ENCODE measurements around the gene ZNF385A. TPM values are rescaled to one million over a fixed set of nuclear protein-coding genes. Genes with fewer than 3 reads are reported as not detected.

The ZNF385A gene
- total and polyA plus RNA-seq, 2 donors from 2014 or later = 10.2 to 16.6 TPM

DNA sequence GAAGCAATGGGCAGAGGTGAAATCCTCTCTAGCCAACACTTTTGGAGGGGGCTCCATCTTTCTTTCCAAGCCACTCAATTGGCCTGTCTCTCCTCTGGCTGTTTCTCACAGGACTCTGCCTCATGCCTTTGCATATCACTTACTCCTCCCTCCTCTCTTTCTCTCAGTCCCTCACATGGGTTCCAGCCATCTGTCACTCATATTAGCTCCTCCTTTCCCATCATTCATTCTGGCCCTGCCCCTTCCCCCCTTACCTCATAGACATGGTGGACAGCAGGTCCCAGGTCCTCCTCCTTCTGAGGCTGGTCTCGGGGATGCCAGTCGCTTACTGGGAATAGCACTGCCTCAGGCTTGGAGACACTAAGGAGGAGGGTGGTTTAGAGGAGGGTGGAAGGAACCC lies 16.6 kb upstream of the ZNF385A start:
- Histone ChIP-seq H3K9me3 (ENCODE audit: control insufficient read depth in 2 of 3, insufficient read depth in 1 of 3, low read length in 3 of 3) (no peaks in the 10 kb centered on the region), H3K4me1 (ENCODE audit: control insufficient read depth in 2 of 3, insufficient read depth in 2 of 3, low read depth in 1 of 3, low read length in 3 of 3) (no peaks in the 10 kb centered on the region), H3K9ac (ENCODE audit: low read length in 3 of 3) (no peak overlapping the region), H3K36me3 (ENCODE audit: control insufficient read depth in 2 of 3, insufficient read depth in 3 of 3, low read length in 3 of 3) (peaks cover 0 to 3% (median 2%) of the 10 kb centered on the region in 3 donors), H3K4me3 (ENCODE audit: low read length in 3 of 3) (no peak overlapping the region), H3K27ac (ENCODE audit: low read depth in 2 of 2, low read length in 2 of 2) (no peak overlapping the region), H3K27me3 (ENCODE audit: control insufficient read depth, insufficient read depth, low read length) (no peaks in the 10 kb centered on the region)
- FAIRE-seq (no peak), DNase-seq (no peak)
- intact Hi-C loops (cut with DNase I) = loop anchor here (5.0 kb wide), 1 partner anchor 36 kb away; no protein-coding TSS in a partner anchor
- TF ChIP-seq, protein P1, sequence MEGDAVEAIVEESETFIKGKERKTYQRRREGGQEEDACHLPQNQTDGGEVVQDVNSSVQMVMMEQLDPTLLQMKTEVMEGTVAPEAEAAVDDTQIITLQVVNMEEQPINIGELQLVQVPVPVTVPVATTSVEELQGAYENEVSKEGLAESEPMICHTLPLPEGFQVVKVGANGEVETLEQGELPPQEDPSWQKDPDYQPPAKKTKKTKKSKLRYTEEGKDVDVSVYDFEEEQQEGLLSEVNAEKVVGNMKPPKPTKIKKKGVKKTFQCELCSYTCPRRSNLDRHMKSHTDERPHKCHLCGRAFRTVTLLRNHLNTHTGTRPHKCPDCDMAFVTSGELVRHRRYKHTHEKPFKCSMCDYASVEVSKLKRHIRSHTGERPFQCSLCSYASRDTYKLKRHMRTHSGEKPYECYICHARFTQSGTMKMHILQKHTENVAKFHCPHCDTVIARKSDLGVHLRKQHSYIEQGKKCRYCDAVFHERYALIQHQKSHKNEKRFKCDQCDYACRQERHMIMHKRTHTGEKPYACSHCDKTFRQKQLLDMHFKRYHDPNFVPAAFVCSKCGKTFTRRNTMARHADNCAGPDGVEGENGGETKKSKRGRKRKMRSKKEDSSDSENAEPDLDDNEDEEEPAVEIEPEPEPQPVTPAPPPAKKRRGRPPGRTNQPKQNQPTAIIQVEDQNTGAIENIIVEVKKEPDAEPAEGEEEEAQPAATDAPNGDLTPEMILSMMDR (IDR thresholded peaks at IDR 0.05; ENCODE audit: borderline replicate concordance, extremely low read depth, insufficient read depth) = no peak

DNA sequence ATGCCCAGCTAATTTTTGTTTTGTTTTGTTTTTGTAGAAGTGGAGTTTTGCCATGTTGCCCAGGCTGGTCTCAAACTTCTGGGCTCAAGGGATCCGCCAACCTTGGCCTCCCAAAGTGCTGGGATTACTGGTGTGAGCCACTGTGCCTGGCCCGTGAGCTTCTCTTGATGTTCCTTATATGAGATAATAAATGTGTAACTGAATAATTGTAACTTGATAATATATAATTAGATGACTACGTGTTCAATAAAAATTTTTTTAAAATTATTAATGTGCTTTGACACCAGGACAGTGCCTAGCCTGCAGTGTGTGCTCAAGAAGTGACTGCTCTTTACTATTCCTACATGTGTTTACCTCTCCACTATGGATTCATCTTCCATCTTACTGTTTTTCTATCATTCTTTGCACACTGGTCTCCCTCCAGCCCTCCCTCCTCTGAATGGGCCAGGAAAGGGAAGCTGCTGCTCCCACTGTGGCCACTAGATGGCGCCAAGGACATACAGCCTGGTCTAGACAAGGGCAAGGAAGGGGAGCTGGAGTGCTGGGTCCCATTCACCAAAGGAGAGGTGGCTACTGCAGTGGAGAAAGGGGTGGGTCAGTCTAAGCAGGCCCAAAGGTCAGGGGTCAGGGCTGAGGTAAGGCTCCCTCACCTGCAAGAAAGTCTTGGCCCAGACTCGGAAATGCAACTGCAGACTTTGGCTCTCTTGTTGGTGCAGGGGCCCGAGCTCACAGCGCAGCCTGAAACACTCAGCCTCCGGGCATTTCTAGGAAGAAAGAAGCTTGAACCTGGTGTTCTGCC lies 14.7 kb upstream of the ZNF385A start:
- intact Hi-C loops (cut with DNase I) = no loop called here
- DNase-seq (peak; percentile 90 to 93 (median 92)), FAIRE-seq (no peak)
- Histone ChIP-seq H3K27me3 (ENCODE audit: control insufficient read depth, insufficient read depth, low read length) (no peaks in the 10 kb centered on the region), H3K9me3 (ENCODE audit: control insufficient read depth in 2 of 3, insufficient read depth in 1 of 3, low read length in 3 of 3) (no peaks in the 10 kb centered on the region), H3K27ac (ENCODE audit: low read depth in 2 of 2, low read length in 2 of 2) (no peak overlapping the region), H3K4me1 (ENCODE audit: control insufficient read depth in 2 of 3, insufficient read depth in 2 of 3, low read depth in 1 of 3, low read length in 3 of 3) (no peaks in the 10 kb centered on the region), H3K36me3 (ENCODE audit: control insufficient read depth in 2 of 3, insufficient read depth in 3 of 3, low read length in 3 of 3) (peaks cover 0 to 3% (median 2%) of the 10 kb centered on the region in 3 donors), H3K9ac (ENCODE audit: low read length in 3 of 3) (no peak overlapping the region), H3K4me3 (ENCODE audit: low read length in 3 of 3) (no peak overlapping the region)
- TF ChIP-seq, protein P1 (IDR thresholded peaks at IDR 0.05; ENCODE audit: borderline replicate concordance, extremely low read depth, insufficient read depth) = peak; percentile 98

DNA sequence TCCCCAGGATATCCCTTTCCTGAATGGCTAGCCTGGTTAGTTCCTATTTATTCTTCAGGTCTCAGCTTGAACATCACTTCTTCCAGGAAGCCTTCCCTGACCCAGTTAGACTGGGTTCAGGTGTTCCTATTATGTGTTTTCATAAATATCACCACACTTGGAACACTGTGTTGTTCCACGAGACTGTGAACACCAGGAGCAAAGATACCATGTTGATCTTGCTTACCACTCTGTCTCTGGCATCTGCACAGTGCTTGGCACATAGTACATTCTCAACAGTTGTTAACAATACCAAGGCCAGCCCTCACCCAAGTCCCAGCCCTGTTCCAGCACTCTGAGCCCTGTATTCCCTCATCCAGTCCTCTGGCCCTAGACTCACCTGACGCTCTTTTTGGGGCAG lies 13.7 kb upstream of the ZNF385A start:
- TF ChIP-seq, protein P1 (IDR thresholded peaks at IDR 0.05; ENCODE audit: borderline replicate concordance, extremely low read depth, insufficient read depth) = no peak
- Histone ChIP-seq H3K27ac (ENCODE audit: low read depth in 2 of 2, low read length in 2 of 2) (no peak overlapping the region), H3K9me3 (ENCODE audit: control insufficient read depth in 2 of 3, insufficient read depth in 1 of 3, low read length in 3 of 3) (no peaks in the 10 kb centered on the region), H3K4me1 (ENCODE audit: control insufficient read depth in 2 of 3, insufficient read depth in 2 of 3, low read depth in 1 of 3, low read length in 3 of 3) (no peaks in the 10 kb centered on the region), H3K36me3 (ENCODE audit: control insufficient read depth in 2 of 3, insufficient read depth in 3 of 3, low read length in 3 of 3) (peaks cover 0 to 3% (median 2%) of the 10 kb centered on the region in 3 donors), H3K27me3 (ENCODE audit: control insufficient read depth, insufficient read depth, low read length) (no peaks in the 10 kb centered on the region), H3K9ac (ENCODE audit: low read length in 3 of 3) (no peak overlapping the region), H3K4me3 (ENCODE audit: low read length in 3 of 3) (no peak overlapping the region)
- FAIRE-seq = no peak
- intact Hi-C loops (cut with DNase I) = no loop called here
- no peak for DNase-seq
